SK-MEL-5 (cell line): ENCODE measurements around the gene DIPK2B. TPM values are rescaled to one million over a fixed set of nuclear protein-coding genes. Genes with fewer than 3 reads are reported as not detected.

Experiments
- DNase-seq: peaks from one replicate; pipeline ENCODE4 v3.0.0-alpha.2; 2016; ENCODE audit warnings: low read depth, low spot score
- in situ Hi-C: cut with HindIII; loops from 2 replicates; pipeline ENCODE4 v1.10.0; 2016; ENCODE audit warnings: low sequenced_read_pairs, high pct_unique_total_duplicates, low pct_unique_long_range_greater_than_20kb
- polyA plus RNA-seq, 2 experiments: library from polyadenylated mRNA; depleted of rRNA; stranded (reverse); fragments of >200 nt; gene quantifications; 2 replicates each; pipeline ENCODE4 v1.2.3, GENCODE V29; 2015
- total RNA-seq: library from RNA; depleted of rRNA; stranded (reverse); fragments of >200 nt; shearing (Covaris generic); gene quantifications from 2 replicates; pipeline ENCODE4 v1.2.3, GENCODE V29; 2014; rRNA removed

Gene DIPK2B, protein sequence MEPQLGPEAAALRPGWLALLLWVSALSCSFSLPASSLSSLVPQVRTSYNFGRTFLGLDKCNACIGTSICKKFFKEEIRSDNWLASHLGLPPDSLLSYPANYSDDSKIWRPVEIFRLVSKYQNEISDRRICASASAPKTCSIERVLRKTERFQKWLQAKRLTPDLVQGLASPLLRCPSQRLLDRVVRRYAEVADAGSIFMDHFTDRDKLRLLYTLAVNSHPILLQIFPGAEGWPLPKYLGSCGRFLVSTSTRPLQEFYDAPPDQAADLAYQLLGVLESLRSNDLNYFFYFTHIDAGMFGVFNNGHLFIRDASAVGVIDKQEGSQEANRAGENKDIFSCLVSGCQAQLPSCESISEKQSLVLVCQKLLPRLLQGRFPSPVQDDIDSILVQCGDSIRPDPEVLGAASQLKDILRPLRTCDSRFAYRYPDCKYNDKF
- total RNA-seq = not detected in 2 replicates
- not detected in 2 replicates for polyA plus RNA-seq (2015; cell fraction: cytosol; rRNA removed)
- polyA plus RNA-seq (2015; cell fraction: nucleus; rRNA removed) = not detected in 2 replicates

- DNase-seq = no peak
- in situ Hi-C loops = no loop called here
Measured at GRCh38 chrX:45200741-45201234, at the start of gene DIPK2B. Gene DIPK2B, minus strand, starts transcription at chrX:45200876. Its CDS starts 50 bp downstream, at chrX:45200826.

DNA sequence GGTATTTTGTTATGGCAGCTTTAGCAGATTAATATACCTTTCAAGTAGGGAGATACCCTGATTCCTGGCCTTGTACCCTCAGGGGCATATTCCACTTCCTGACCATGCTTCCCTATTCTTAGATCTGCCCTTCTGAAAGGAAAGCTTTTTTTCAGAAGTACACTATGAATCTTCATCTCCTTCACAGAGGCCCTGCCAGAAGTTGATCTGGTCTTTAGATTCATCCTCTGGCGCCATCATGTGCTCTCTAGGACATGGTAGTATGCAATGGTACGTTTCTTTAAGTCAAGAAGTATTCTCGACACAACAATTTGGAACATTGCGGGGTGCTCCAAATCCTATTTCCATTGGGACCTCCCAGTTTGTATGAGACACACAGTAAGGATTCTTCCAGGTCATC lies 39.6 kb upstream of the DIPK2B start:
- in situ Hi-C loops = no loop called here
- no peak for DNase-seq

DNA sequence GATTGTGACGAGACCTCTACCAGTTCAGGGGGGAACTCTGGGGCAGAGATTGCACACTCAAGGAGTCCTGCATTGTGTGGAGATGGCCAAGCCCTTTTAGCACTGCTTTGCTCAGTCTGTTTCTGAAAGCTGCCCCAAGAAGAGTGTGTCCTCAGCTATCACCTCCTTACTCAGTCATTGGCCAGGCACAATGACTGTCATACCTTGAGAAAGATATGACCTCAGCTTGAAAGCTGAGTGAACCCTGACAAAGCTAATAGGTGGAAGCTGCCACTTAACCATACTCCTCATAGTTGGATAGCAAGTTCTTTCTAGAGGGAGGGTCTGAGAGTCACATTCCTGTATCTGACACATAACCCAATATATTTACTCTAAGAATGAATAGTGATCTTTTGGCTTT lies 37.8 kb upstream of the DIPK2B start:
- no peak for DNase-seq
- in situ Hi-C loops = no loop called here

GRCh38 chrX:45233531-45233930 lies 32.9 kb upstream of the DIPK2B start:
- DNase-seq = no peak
- in situ Hi-C loops = no loop called here

GRCh38 chrX:45232139-45232538 lies 31.5 kb upstream of the DIPK2B start:
- in situ Hi-C loops = no loop called here

DNA sequence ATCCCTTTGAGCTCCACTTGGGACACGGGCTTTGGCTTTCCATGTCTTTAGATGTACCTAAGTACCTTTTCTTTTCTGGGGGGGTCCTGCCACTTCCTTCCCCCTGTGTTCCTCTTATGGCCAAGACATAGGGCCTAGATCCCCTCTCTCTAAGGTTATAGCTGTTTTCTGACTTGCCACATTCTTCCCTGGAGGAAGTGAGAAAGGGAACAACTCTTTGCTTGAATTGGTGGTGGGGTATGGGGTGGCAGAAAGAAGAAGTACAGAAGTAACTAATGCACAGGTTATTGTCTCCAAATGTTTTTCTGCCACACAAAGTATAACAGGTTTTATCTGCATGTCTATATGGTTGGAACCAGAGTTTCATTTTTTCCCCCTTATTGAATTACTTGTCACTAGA lies 29.7 kb upstream of the DIPK2B start:
- no peak for DNase-seq

More at GRCh38 chrX:45232139-45232538, 31.5 kb upstream of the DIPK2B start:
- DNase-seq = no peak

DNA sequence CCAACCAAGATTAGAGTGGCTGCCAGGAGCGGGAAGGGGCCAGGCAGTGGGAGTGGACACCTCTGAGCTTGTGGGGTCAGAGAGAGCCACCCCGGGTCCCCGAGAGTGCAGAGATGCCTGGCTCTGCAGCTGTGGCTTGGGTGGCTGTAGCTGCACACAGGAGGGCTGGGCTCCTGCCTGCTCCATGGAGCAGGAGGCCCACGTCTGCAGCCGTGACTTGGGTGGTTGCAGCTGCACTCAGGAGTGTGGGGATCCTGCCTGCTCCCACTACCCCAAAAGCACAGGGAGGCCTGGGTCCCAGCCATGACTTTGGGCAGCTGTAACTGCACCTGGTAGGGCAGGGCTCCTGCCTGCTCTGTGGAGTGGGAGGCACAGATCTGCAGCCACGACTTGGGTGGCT lies 28.7 kb upstream of the DIPK2B start:
- in situ Hi-C loops = no loop called here
- no peak for DNase-seq

More for the DNA sequence above, 29.7 kb upstream of the DIPK2B start:
- in situ Hi-C loops = no loop called here

DNA sequence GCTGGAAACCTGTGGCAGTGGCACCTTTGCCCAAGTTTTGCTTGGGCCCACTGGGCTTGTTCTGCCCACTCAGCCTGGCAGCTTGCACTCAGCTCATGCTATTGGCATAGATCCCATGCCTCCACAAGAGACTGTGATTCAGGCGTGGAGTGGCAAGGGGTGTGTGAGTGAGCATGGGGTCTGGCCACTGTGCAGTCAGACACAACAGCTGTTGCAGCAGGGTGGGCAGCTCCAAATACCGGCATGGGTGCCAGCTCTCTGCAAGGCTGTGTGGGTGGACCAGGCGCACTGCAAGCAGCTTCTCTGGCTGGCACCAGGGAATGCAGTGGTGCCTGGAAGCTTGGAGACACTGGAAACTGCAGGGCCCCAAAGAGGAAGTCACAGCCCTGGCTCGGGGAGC lies 27.4 kb upstream of the DIPK2B start:
- in situ Hi-C loops = no loop called here
- DNase-seq = no peak

DNA sequence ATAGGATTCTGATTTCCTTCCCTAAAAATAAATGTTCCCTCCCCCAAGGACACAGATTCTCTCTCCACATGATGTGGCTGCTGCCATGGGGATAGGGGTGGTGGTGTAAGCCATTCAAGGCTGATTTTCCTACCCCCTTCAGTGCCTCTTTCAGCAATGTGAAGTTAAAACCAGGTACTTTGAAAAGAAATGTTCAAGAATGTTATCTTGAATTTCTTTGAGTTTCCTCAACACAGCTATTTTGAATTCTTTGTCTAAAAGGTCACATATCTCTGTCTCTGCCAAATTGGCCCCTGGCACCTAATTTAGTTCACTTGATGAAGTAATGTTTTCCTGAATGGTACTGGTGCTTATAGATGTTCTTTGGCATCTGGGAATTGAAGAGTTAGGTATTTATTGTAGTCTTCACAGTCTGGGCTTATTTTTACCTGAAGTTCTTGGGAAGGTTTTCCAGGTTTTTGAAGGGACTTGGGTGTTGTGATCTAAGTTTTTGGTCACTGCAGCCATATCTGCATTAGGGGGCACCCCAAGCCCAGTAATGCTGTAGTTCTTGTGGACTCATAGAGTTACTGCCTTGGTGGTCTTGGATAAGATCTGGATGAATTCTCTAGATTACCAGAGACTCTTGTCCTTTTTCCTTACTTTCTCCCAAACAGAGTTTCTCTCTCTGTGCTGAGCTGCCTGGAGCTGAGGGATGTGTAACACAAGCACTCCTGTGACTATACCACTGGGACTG lies 7.6 kb upstream of the DIPK2B start:
- in situ Hi-C loops = no loop called here
- DNase-seq = no peak

- in situ Hi-C loops = no loop called here
- no peak for DNase-seq
Measured at GRCh38 chrX:45202171-45202570, 1.5 kb upstream of the DIPK2B start.

DNA sequence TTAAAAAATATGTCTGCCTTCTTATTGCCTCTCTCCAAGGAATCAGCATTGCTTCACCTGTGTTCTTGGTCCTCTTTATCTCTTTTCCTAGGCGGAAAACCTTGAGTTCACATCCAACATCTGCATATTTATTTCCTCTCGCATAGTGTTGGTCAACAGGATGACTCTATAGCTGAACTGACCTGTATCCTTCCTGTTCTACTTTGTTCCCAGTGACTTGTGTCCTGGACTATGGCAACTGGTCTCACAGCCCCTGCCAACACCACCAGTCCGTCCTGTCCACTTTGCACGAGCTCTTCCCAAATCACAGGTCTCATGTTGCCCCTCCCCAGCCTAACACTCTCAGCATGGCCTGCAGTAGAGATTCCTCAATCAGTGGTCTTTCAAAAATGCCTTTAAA lies 2.0 kb downstream of the DIPK2B start:
- in situ Hi-C loops = no loop called here
- no peak for DNase-seq

GRCh38 chrX:45198301-45198700 lies 2.4 kb downstream of the DIPK2B start:
- no peak for DNase-seq
- in situ Hi-C loops = no loop called here

DNA sequence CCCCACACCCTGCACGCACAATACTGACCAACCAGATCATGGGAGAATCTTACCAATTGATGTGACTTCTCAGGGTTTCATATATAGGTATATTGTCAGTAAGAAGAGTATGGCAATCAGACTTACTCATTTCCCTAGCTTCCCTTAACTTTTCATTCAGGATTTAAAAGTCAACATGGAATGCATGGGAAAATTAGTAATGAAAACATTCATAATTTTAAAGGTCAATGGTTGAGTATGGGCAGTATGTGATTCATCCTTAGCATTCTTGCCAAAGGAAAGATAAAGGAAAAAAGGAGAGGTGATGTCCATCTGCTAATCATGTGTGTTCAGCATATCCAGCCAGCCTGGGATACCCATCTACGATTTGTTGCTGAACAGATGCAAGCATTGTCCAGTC lies 4.0 kb downstream of the DIPK2B start:
- DNase-seq = no peak
- in situ Hi-C loops = no loop called here

- in situ Hi-C loops = no loop called here
- DNase-seq = no peak
Measured at GRCh38 chrX:45191820-45192409, 8.8 kb downstream of the DIPK2B start.

- no peak for DNase-seq
- in situ Hi-C loops = no loop called here
Measured at GRCh38 chrX:45191383-45191782, 9.3 kb downstream of the DIPK2B start.

GRCh38 chrX:45187731-45188130 lies 12.9 kb downstream of the DIPK2B start:
- in situ Hi-C loops = no loop called here
- no peak for DNase-seq

DNA sequence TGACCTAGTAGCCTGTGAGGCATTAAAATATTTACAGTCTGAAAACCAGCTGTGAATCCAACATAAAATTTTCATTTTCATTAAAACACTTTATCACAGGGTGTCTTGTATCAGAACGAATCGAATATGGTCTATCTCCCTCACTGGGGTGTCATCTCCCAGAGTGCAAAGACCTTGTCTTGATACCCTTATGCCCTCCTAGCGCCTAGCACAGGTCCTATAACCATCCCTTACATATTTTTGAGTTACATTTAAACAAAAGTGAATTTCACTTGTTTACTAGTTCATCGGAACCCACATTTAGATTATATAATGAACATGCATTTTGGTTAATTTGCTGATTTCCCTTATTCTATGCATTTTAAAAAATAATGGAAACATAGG lies 14.0 kb downstream of the DIPK2B start:
- in situ Hi-C loops = no loop called here
- DNase-seq = no peak

GRCh38 chrX:45184211-45184610 lies 16.5 kb downstream of the DIPK2B start:
- in situ Hi-C loops = no loop called here
- no peak for DNase-seq
